Epithelial cell of proximal tubule (primary cell): Measurements from ENCODE around the gene PAN2. TPM values are rescaled to one million over a fixed set of nuclear protein-coding genes. Genes with fewer than 3 reads are reported as not detected.

ENCODE experiments used
- DNase-seq: peaks from one replicate; pipeline ENCODE4 v3.0.0-alpha.2; 2011; ENCODE audit warnings: low read depth
- H3K4me3 ChIP-seq: 2 replicates; pipeline ENCODE4 v1.5.1; 2011; ENCODE audit warnings: low read depth, mild to moderate bottlenecking, low read length
- total RNA-seq: library from RNA; depleted of rRNA; stranded (reverse); fragments of >200 nt; gene quantifications from 2 replicates; pipeline ENCODE4 v1.2.3, GENCODE V29; 2015
- TF ChIP-seq, protein P1 (sequence below): conservative IDR thresholded peaks from 2 replicates; pipeline ENCODE4 v1.5.1; 2012; ENCODE audit warnings: low read depth, mild to moderate bottlenecking, low read length

Gene PAN2
- total RNA-seq, 1 donor from 2014 or later: 12.1 TPM

DNA sequence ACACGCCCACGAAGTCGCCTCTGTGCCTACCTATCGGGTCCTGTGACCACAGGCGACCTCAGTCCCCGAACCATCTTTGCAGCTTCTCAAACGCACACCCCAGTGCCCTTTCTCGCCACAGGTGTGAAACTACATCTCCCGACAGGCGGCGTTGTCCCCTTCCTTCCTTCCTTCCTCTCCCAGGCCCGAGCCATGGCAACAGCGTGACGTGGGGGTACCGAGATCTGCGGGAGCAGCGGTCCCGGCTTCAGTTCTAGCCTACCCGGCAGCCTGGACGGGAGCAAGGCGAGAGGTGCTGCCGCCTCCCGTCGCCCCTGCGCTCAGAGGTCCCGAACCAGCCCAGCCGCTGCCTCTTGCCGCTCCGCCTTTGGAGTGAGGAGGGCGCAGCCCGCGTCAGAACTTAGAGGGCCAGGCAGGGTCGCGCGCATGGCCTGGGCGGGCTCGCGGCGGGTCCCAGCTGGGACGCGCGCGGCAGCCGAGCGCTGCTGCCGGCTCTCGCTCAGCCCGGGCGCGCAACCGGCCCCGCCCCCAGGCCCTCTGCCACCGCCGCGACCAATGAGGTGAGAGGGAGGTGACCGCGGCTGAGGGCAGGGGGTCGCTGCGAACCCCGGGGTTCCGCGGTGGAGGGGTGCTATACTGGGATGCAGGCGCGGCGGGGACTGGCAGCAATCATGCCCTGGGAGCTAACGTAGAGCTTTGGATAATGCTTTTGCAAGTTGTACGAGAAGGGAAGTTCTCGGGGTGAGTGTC, 66.9 kb downstream of the PAN2 start, which contains the start of gene COQ10A:
Gene COQ10A (plus strand): TSS at position 250 of the 750 bp plus-strand sequence. CDS start 177 bp downstream, at position 427.
- peak within 1 kb of the TSS; percentile 75 for H3K4me3 ChIP-seq
- TF ChIP-seq, protein P1, sequence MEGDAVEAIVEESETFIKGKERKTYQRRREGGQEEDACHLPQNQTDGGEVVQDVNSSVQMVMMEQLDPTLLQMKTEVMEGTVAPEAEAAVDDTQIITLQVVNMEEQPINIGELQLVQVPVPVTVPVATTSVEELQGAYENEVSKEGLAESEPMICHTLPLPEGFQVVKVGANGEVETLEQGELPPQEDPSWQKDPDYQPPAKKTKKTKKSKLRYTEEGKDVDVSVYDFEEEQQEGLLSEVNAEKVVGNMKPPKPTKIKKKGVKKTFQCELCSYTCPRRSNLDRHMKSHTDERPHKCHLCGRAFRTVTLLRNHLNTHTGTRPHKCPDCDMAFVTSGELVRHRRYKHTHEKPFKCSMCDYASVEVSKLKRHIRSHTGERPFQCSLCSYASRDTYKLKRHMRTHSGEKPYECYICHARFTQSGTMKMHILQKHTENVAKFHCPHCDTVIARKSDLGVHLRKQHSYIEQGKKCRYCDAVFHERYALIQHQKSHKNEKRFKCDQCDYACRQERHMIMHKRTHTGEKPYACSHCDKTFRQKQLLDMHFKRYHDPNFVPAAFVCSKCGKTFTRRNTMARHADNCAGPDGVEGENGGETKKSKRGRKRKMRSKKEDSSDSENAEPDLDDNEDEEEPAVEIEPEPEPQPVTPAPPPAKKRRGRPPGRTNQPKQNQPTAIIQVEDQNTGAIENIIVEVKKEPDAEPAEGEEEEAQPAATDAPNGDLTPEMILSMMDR: peak; percentile 71
- DNase-seq: no peak

Other genes starting within 250 kb of the PAN2 start
- gene PA2G4, start 229.4 kb downstream of the PAN2 start, total RNA-seq: 230 and 332 TPM in 2 replicates
- gene RPL41, start 217.4 kb downstream of the PAN2 start, total RNA-seq: 3,901 and 5,792 TPM in 2 replicates
- gene ZC3H10, start 215.7 kb downstream of the PAN2 start, total RNA-seq: 1.8 and 2.7 TPM in 2 replicates
- 384 and 464 TPM in 2 replicates for gene ESYT1, start 205.7 kb downstream of the PAN2 start, total RNA-seq
- gene MYL6B, start 181.4 kb downstream of the PAN2 start, total RNA-seq: 119 and 133 TPM in 2 replicates
- gene MYL6, start 175.6 kb downstream of the PAN2 start, total RNA-seq: 3,822 and 3,955 TPM in 2 replicates
- gene SMARCC2, start 144.5 kb downstream of the PAN2 start, total RNA-seq: 34.9 and 43.9 TPM in 2 replicates
- gene RNF41, start 112.1 kb downstream of the PAN2 start, total RNA-seq: 25.1 and 48.4 TPM in 2 replicates
- gene NABP2, start 109.7 kb downstream of the PAN2 start, total RNA-seq: 22.7 and 60.8 TPM in 2 replicates
- not detected in 2 replicates for gene SLC39A5, start 103.9 kb downstream of the PAN2 start, total RNA-seq
- gene ANKRD52, start 75.6 kb downstream of the PAN2 start, total RNA-seq: 29.6 and 31.3 TPM in 2 replicates
- gene COQ10A, start 67.1 kb downstream of the PAN2 start, total RNA-seq: 10.9 and 18.8 TPM in 2 replicates
- 133 and 174 TPM in 2 replicates for gene CS, start 33.7 kb downstream of the PAN2 start, total RNA-seq
- 141 and 155 TPM in 2 replicates for gene CNPY2, start 18.0 kb downstream of the PAN2 start, total RNA-seq
- gene IL23A, start 4.9 kb upstream of the PAN2 start, total RNA-seq: 13.4 and 26.1 TPM in 2 replicates
- 39.2 and 48.2 TPM in 2 replicates for gene STAT2, start 26.1 kb upstream of the PAN2 start, total RNA-seq
- gene APOF, start 28.9 kb upstream of the PAN2 start, total RNA-seq: not detected in 2 replicates
- gene TIMELESS, start 115.4 kb upstream of the PAN2 start, total RNA-seq: 30.2 and 35.0 TPM in 2 replicates
- not detected in 2 replicates for gene MIP, start 120.7 kb upstream of the PAN2 start, total RNA-seq
- 1.6 and 2.1 TPM in 2 replicates for gene SPRYD4, start 134.6 kb upstream of the PAN2 start, total RNA-seq
- gene GLS2, start 154.2 kb upstream of the PAN2 start, total RNA-seq: 0.29 and 2.9 TPM in 2 replicates
- gene RBMS2, start 187.8 kb upstream of the PAN2 start, total RNA-seq: 23.9 and 31.0 TPM in 2 replicates